ENCODE results near the gene MLXIP. TPM values are rescaled to one million over a fixed set of nuclear protein-coding genes. Genes with fewer than 3 reads are reported as not detected.

Gene MLXIP
- total and polyA plus RNA-seq, 2 of the 4 experiments (the other 2 are of a cell fraction), result 2.7 to 10.8 TPM

DNA sequence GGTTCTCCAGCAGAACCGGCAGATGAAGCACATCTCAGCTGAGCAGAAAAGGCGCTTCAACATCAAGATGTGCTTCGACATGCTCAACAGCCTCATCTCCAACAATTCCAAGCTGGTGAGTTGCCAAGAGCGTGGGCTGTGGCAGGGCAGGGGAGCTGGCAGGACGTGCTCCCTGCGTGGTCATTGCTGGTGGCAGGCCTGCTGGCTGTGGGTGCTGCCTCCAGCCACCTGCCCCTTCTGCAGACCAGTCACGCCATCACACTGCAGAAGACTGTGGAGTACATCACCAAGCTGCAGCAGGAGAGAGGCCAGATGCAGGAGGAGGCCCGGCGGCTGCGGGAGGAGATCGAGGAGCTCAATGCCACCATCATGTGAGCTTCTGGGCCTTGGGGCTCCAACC lies 59.6 kb downstream of the MLXIP start:
- dilution Hi-C loops (cut with HindIII; ENCODE audit: low sequenced_read_pairs, unreplicated experiment), result no loop called here
- intact Hi-C loops (cut with micrococcal nuclease), result no loop called here

More for the DNA sequence above, 59.6 kb downstream of the MLXIP start:
- Histone ChIP-seq H3K4ac (ENCODE audit: low read depth, low read length) (no peak overlapping the region), H3K14ac (replicated peaks; ENCODE audit: low read depth, low read length) (no peak overlapping the region), H2BK20ac (ENCODE audit: low read depth, low read length) (no peak overlapping the region), H3K56ac (ENCODE audit: extremely low read depth, insufficient read depth, low read length) (no peak overlapping the region), H2AFZ (replicated peaks; ENCODE audit: low read length, poor library complexity) (no peak overlapping the region), H3K27ac (ENCODE audit: insufficient read depth, low read length) (no peak overlapping the region), H3K4me2 (ENCODE audit: low read depth, low read length) (no peak overlapping the region), H2AK5ac (ENCODE audit: low read depth, low read length) (no peak overlapping the region), H3K4me1 (ENCODE audit: control insufficient read depth, insufficient read depth, low read length) (no peaks in the 10 kb centered on the region), H3K9me1 (ENCODE audit: insufficient read depth, low read length) (no peaks in the 10 kb centered on the region), H3K9me3 (ENCODE audit: control insufficient read depth, insufficient read depth, low read length) (no peaks in the 10 kb centered on the region), H2BK120ac (ENCODE audit: low read depth, low read length) (no peak overlapping the region), H3K23ac (ENCODE audit: low read depth, low read length) (no peak overlapping the region), H2BK5ac (ENCODE audit: low read depth, low read length, poor library complexity, severe bottlenecking) (no peak overlapping the region), H4K5ac (ENCODE audit: low read depth, low read length) (no peak overlapping the region), H3K4me3 (ENCODE audit: insufficient read depth, low read depth, low read length) (no peak overlapping the region), H3K27me3 (ENCODE audit: control insufficient read depth, insufficient read depth, low read length) (no peaks in the 10 kb centered on the region), H4K8ac (ENCODE audit: low read depth in 2 of 2, low read length in 2 of 2) (no peak overlapping the region), H3K9ac (ENCODE audit: low read depth, low read length) (no peak overlapping the region), H4K20me1 (ENCODE audit: insufficient read depth, low read length) (no peaks in the 10 kb centered on the region), H4K91ac (ENCODE audit: insufficient read depth, low read depth, low read length) (no peak overlapping the region), H2BK15ac (ENCODE audit: low read depth, low read length) (no peak overlapping the region), H3K36me3 (ENCODE audit: control insufficient read depth, insufficient read depth, low read length) (peaks cover 71% of the 10 kb centered on the region), H3K79me1 (ENCODE audit: low read depth in 1 of 2, low read length in 2 of 2) (no peaks in the 10 kb centered on the region), H2AK9ac (replicated peaks; ENCODE audit: low read depth, low read length, poor library complexity) (no peak overlapping the region), H3K18ac (ENCODE audit: low read depth, low read length) (no peak overlapping the region)
- in situ Hi-C loops (cut with MboI; ENCODE audit: low sequenced_read_pairs), result no loop called here
- 88% methylated on average over 9 of the region's 11 CpGs; no CpG with 5 or more reads in 1 of the 2 experiments for WGBS, 2 experiments (ENCODE audit: extremely low coverage in 2 of 2, insufficient read length in 1 of 2)
- ChIA-PET POLR2A (ENCODE audit: unreplicated experiment) (no interaction called here), CTCF (no interaction called here)
- no peak for ATAC-seq (ENCODE audit: low read depth)
- DNase-seq, result no peak
- TF ChIP-seq MAZ (IDR thresholded peaks at IDR 0.05; ENCODE audit: borderline replicate concordance, low read depth, low read length) (no peak), CHD1 (IDR thresholded peaks at IDR 0.05; ENCODE audit: low read depth, low read length) (no peak), MXI1 (IDR thresholded peaks at IDR 0.05; ENCODE audit: borderline replicate concordance, low read depth, low read length) (no peak), SMC3 (IDR thresholded peaks at IDR 0.05; ENCODE audit: low read depth, low read length) (no peak), RFX5 (IDR thresholded peaks at IDR 0.05; ENCODE audit: low read depth, low read length) (no peak), RCOR1 (IDR thresholded peaks at IDR 0.05; ENCODE audit: insufficient replicate concordance, low read length) (no peak), NFE2L2 (IDR thresholded peaks at IDR 0.05; ENCODE audit: low read depth, low read length) (no peak), FOS (IDR thresholded peaks at IDR 0.05; ENCODE audit: low read depth, low read length) (no peak), MAFK (IDR thresholded peaks at IDR 0.05; ENCODE audit: low read depth, low read length) (no peak), POLR2A (IDR thresholded peaks at IDR 0.05; ENCODE audit: low read depth, low read length) (no peak), CEBPB (IDR thresholded peaks at IDR 0.05; ENCODE audit: low read depth, low read length) (no peak), RAD21 (IDR thresholded peaks at IDR 0.05; ENCODE audit: low read length) (no peak), BHLHE40 (IDR thresholded peaks at IDR 0.05; ENCODE audit: low read depth, low read length) (no peak)
- TF ChIP-seq, protein P1, sequence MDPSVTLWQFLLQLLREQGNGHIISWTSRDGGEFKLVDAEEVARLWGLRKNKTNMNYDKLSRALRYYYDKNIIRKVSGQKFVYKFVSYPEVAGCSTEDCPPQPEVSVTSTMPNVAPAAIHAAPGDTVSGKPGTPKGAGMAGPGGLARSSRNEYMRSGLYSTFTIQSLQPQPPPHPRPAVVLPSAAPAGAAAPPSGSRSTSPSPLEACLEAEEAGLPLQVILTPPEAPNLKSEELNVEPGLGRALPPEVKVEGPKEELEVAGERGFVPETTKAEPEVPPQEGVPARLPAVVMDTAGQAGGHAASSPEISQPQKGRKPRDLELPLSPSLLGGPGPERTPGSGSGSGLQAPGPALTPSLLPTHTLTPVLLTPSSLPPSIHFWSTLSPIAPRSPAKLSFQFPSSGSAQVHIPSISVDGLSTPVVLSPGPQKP (IDR thresholded peaks at IDR 0.05; ENCODE audit: borderline replicate concordance, low read depth, low read length), result no peak
- TF ChIP-seq, protein P2, sequence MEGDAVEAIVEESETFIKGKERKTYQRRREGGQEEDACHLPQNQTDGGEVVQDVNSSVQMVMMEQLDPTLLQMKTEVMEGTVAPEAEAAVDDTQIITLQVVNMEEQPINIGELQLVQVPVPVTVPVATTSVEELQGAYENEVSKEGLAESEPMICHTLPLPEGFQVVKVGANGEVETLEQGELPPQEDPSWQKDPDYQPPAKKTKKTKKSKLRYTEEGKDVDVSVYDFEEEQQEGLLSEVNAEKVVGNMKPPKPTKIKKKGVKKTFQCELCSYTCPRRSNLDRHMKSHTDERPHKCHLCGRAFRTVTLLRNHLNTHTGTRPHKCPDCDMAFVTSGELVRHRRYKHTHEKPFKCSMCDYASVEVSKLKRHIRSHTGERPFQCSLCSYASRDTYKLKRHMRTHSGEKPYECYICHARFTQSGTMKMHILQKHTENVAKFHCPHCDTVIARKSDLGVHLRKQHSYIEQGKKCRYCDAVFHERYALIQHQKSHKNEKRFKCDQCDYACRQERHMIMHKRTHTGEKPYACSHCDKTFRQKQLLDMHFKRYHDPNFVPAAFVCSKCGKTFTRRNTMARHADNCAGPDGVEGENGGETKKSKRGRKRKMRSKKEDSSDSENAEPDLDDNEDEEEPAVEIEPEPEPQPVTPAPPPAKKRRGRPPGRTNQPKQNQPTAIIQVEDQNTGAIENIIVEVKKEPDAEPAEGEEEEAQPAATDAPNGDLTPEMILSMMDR (conservative IDR thresholded peaks at IDR 0.05; ENCODE audit: low read depth, low read length), result no peak
- TF ChIP-seq, protein P3, sequence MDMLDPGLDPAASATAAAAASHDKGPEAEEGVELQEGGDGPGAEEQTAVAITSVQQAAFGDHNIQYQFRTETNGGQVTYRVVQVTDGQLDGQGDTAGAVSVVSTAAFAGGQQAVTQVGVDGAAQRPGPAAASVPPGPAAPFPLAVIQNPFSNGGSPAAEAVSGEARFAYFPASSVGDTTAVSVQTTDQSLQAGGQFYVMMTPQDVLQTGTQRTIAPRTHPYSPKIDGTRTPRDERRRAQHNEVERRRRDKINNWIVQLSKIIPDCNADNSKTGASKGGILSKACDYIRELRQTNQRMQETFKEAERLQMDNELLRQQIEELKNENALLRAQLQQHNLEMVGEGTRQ (IDR thresholded peaks at IDR 0.05; ENCODE audit: low read depth, low read length), result no peak
- no TSS peak for BruUV-seq (replicated peaks)

Measured in IMR-90 (cell line).